Stimulated activated naive B cell treated with anti-CD40 and anti-IgM and Interleukin-4, amounts not matched to agents 10 μg/mL and 1 μg/mL and 100 μg/mL, for 72 hours (primary cell): ENCODE measurements around the gene CSNK1G3.

Source experiments
- ATAC-seq, 2 donors: fragments of 150-1000 bp; cut with Tn5 transposase; replicated peaks; 2 replicates each; pipeline ENCODE4 v1.10.0; 2021; ENCODE audit warnings: moderate library complexity in 1 of 2
- DNase-seq: peaks from one replicate; pipeline ENCODE4 v3.0.0; 2021
- H3K27ac Mint-ChIP-seq: one replicate; pipeline ENCODE4 v1.8.0; 2022; ENCODE audit warnings: mild to moderate bottlenecking, mixed read lengths
- H3K27me3 Mint-ChIP-seq, 2 donors: one replicate each; pipeline ENCODE4 v1.8.0; 2022; ENCODE audit warnings: mixed read lengths in 2 of 2
- H3K36me3 Mint-ChIP-seq, 2 donors: one replicate each; pipeline ENCODE4 v1.8.0; 2022; ENCODE audit warnings: mixed read lengths in 2 of 2, mild to moderate bottlenecking in 1 of 2
- H3K4me1 Mint-ChIP-seq, 2 donors: one replicate each; pipeline ENCODE4 v1.8.0; 2022; ENCODE audit warnings: mixed read lengths in 2 of 2, mild to moderate bottlenecking in 1 of 2
- H3K4me3 Mint-ChIP-seq, 2 donors: one replicate each; pipeline ENCODE4 v1.8.0; 2022; ENCODE audit warnings: mild to moderate bottlenecking in 2 of 2, mixed read lengths in 2 of 2, moderate library complexity in 1 of 2
- H3K9me3 Mint-ChIP-seq, 2 donors: one replicate each; pipeline ENCODE4 v1.8.0; 2022; ENCODE audit warnings: mixed read lengths in 2 of 2, mild to moderate bottlenecking in 1 of 2

CSNK1G3 gene

GRCh38 chr5:123558762-123559433, 46.9 kb downstream of the CSNK1G3 start:
- DNase-seq (no peak), ATAC-seq (no peak)
- Mint-ChIP-seq H3K36me3 (peaks cover 25 to 35% of the 10 kb centered on the region in 2 donors), H3K9me3 (no peaks in the 10 kb centered on the region), H3K27me3 (no peaks in the 10 kb centered on the region), H3K27ac (no peak overlapping the region), H3K4me1 (peaks cover 24 to 59% of the 10 kb centered on the region in 2 donors), H3K4me3 (no peak overlapping the region)

- Mint-ChIP-seq H3K36me3 (peaks cover 25 to 35% of the 10 kb centered on the region in 2 donors), H3K27me3 (no peaks in the 10 kb centered on the region), H3K4me1 (peaks cover 20 to 54% of the 10 kb centered on the region in 2 donors), H3K4me3 (no peak overlapping the region), H3K9me3 (no peaks in the 10 kb centered on the region), H3K27ac (no peak overlapping the region)
- DNase-seq (no peak), ATAC-seq (no peak)
Measured at GRCh38 chr5:123559434-123559775, 47.4 kb downstream of the CSNK1G3 start.

GRCh38 chr5:123561230-123561629, 49.3 kb downstream of the CSNK1G3 start:
- peaks cover 32 to 41% of the 10 kb centered on the region in 2 donors for H3K36me3 Mint-ChIP-seq
- DNase-seq (no peak), ATAC-seq (no peak)
- peaks cover 16 to 39% of the 10 kb centered on the region in 2 donors for H3K4me1 Mint-ChIP-seq
- H3K27ac Mint-ChIP-seq: no peak overlapping the region
- H3K27me3 Mint-ChIP-seq: no peaks in the 10 kb centered on the region
- H3K4me3 Mint-ChIP-seq: no peak overlapping the region
- H3K9me3 Mint-ChIP-seq: peaks cover 0 to 2% of the 10 kb centered on the region in 2 donors

DNA sequence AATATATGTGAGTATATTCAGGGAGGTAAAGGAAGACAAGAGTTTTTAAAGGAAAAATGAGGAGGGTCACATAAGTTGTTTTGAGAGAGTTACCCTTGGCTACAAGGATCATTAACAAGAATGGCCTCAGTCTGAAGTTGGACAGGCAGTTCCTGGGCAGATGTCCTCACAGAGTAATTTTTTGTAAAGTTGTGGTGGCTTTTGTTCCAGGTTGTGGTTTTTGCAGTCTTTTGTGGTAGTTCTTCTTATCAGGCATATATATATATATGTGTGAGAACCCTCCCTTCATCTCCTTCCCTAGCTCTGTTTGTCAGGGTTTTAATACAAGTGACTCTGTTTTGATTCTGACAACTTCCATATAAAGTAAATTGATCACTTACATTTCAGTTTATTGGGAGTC, 60.0 kb downstream of the CSNK1G3 start:
- Mint-ChIP-seq H3K36me3 (peaks cover 6 to 16% of the 10 kb centered on the region in 2 donors), H3K9me3 (no peaks in the 10 kb centered on the region), H3K27ac (no peak overlapping the region), H3K27me3 (no peaks in the 10 kb centered on the region), H3K4me1 (peaks cover 14 to 30% of the 10 kb centered on the region in 2 donors), H3K4me3 (no peak overlapping the region)
- DNase-seq (no peak), ATAC-seq (no peak)

DNA sequence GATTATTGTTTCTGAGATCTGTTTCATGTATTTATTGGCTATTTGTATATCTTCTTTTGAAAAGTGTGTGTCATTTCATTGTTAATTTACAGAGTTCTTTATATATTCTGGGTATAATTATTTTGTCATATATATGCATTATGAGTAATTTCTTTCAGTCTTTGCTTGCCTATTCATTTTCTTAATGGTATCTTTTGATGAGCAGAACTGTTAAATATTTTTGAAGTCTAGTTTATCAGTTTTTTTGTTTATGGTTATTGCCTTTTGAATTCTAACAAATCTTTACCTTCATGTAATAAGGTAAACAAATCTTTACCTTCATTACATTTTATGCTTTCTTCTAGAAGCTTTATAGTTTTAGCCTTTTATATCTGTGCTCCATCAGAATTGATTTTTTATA, 66.4 kb downstream of the CSNK1G3 start:
- Mint-ChIP-seq H3K4me1 (no peaks in the 10 kb centered on the region), H3K27ac (no peak overlapping the region), H3K27me3 (no peaks in the 10 kb centered on the region), H3K9me3 (no peaks in the 10 kb centered on the region), H3K36me3 (peaks cover 12 to 18% of the 10 kb centered on the region in 2 donors), H3K4me3 (no peak overlapping the region)
- DNase-seq (no peak), ATAC-seq (no peak)

GRCh38 chr5:123579410-123579809, 67.4 kb downstream of the CSNK1G3 start:
- H3K4me3 Mint-ChIP-seq: no peak overlapping the region
- no peaks in the 10 kb centered on the region for H3K9me3 Mint-ChIP-seq
- no peak for ATAC-seq
- DNase-seq: no peak
- no peaks in the 10 kb centered on the region for H3K27me3 Mint-ChIP-seq
- peaks cover 12 to 26% of the 10 kb centered on the region in 2 donors for H3K36me3 Mint-ChIP-seq
- no peak overlapping the region for H3K27ac Mint-ChIP-seq
- no peaks in the 10 kb centered on the region for H3K4me1 Mint-ChIP-seq

GRCh38 chr5:123582550-123583285, 70.7 kb downstream of the CSNK1G3 start:
- Mint-ChIP-seq H3K4me1 (peaks cover 4 to 5% of the 10 kb centered on the region in 2 donors), H3K27me3 (no peaks in the 10 kb centered on the region), H3K36me3 (peaks cover 22 to 27% of the 10 kb centered on the region in 2 donors), H3K4me3 (no peak overlapping the region), H3K9me3 (peaks cover 0 to 2% of the 10 kb centered on the region in 2 donors), H3K27ac (no peak overlapping the region)
- DNase-seq (no peak), ATAC-seq (peak; percentile 59 to 60)

DNA sequence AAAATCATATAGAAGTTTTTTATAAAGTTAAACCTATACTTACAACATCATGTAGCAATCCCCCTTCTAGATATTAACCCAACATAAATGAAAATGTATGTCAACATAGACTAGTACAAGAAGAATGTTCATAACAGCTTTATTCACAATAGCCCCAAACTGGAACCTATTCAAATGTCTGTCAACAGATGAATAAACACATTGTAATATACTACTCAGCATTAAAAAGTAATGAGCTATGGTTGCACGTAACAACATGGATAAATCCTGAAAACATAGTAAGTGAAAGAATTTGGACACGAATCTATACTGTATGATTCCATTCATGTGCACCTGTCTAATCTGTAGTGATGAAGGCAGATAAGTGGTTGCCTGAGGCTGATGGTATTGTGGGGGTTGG, 73.9 kb downstream of the CSNK1G3 start:
- no peaks in the 10 kb centered on the region for H3K27me3 Mint-ChIP-seq
- H3K4me1 Mint-ChIP-seq: peaks cover 4 to 5% of the 10 kb centered on the region in 2 donors
- H3K9me3 Mint-ChIP-seq: peaks cover 0 to 2% of the 10 kb centered on the region in 2 donors
- H3K27ac Mint-ChIP-seq: no peak overlapping the region
- H3K4me3 Mint-ChIP-seq: no peak overlapping the region
- peaks cover 15 to 30% of the 10 kb centered on the region in 2 donors for H3K36me3 Mint-ChIP-seq
- ATAC-seq (no peak), DNase-seq (no peak)

GRCh38 chr5:123594434-123594833, 82.5 kb downstream of the CSNK1G3 start:
- Mint-ChIP-seq H3K4me3 (no peak overlapping the region), H3K36me3 (peaks cover 23 to 33% of the 10 kb centered on the region in 2 donors), H3K27me3 (no peaks in the 10 kb centered on the region), H3K4me1 (peaks cover 13 to 20% of the 10 kb centered on the region in 2 donors), H3K27ac (no peak overlapping the region), H3K9me3 (no peaks in the 10 kb centered on the region)
- no peak for ATAC-seq
- no peak for DNase-seq

DNA sequence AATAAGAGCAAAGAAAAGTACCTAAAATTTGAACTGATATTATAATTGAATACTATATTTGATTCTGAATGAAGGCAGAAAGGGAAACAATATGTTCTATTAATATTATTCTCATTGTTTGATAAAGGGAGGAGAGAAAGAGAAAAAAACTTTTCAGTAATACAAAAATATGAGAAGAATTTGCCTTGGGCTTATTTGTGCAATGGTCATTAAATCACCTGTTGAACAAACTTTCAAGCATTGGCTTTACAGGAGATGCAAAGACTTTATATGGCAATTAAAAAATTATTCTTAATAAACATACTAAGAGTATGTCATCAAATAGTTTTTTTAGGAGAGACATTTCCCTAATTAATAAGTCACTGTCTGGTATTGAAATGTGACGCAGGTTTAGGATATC, 85.0 kb downstream of the CSNK1G3 start:
- ATAC-seq (no peak), DNase-seq (no peak)
- peaks cover 22 to 30% of the 10 kb centered on the region in 2 donors for H3K36me3 Mint-ChIP-seq
- H3K4me1 Mint-ChIP-seq: peaks cover 13 to 20% of the 10 kb centered on the region in 2 donors
- no peak overlapping the region for H3K27ac Mint-ChIP-seq
- H3K4me3 Mint-ChIP-seq: no peak overlapping the region
- no peaks in the 10 kb centered on the region for H3K27me3 Mint-ChIP-seq
- no peaks in the 10 kb centered on the region for H3K9me3 Mint-ChIP-seq

DNA sequence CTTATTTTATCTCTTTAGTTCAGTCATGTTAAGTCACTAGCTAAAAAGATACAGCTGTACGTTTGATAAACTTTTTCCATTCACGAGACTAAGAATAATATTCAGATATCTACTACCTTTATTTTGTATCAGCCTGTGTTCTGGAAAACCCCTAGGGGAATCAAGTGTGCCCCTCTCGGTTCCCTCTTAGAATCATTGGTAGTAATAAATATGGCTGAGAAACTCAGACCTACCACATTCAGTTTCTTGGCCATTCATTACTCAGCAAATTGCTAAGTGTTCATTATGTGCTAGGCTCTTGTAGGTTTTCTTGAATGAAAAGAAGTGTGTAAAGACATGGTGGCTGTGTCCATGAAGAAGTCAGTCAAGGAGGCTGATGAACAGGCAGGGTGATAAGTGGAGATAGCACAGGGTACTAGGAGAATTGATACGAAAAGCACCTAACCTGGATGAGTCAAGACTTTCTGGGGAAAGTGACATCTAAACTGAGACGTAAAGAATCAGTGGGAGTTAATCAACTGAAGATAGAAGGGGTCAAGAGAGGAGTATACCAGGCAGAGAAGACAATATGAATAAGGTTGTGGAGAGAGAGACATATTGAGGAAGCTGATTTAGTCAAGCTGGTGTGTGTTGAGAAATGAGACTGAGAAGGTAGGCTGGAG, 86.2 kb downstream of the CSNK1G3 start:
- DNase-seq (no peak), ATAC-seq (peak; percentile 90 to 92)
- Mint-ChIP-seq H3K36me3 (peaks cover 23 to 32% of the 10 kb centered on the region in 2 donors), H3K9me3 (no peaks in the 10 kb centered on the region), H3K27me3 (no peaks in the 10 kb centered on the region), H3K27ac (peak overlapping the region; percentile 78), H3K4me3 (peak overlapping the region; percentile 14 to 66), H3K4me1 (peaks cover 13 to 20% of the 10 kb centered on the region in 2 donors)

DNA sequence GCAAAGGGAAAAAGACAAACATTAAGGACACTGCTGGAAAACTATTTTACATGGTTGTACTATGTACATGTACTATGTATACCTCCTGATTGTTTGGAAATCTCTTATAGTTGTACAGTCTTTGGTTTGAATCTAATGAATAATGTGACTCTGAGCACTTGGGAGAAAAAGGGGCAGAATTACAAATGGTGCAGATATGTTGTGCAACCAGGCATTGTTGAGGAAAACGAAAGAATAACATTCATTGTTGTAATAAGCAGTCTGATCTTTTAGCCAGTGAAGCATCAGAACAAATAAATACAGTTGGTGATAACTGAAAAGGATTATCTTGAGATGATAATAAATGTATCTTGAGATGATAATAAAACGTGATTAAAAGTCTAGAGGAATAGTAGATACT, 87.2 kb downstream of the CSNK1G3 start:
- H3K4me1 Mint-ChIP-seq: peaks cover 13 to 20% of the 10 kb centered on the region in 2 donors

DNA sequence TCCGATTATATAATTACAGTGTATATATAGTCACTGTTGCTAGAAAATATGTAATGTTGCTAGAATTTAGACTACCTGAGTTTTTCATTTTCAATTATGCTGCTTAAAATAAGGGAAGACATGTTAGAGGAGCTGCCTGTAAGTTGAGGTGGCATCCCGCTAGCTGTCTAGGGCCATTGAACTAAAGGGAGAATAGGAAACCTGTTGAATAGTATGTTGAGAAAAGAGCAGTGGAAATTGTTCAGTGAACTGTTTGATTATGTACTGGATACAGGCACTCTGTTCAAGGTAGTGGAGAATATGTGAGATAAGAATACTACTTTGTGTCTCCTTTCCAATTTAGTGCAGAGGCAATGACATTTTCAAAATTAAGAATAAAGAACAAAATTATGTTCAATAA, 89.6 kb downstream of the CSNK1G3 start:
- Mint-ChIP-seq H3K36me3 (peaks cover 17 to 36% of the 10 kb centered on the region in 2 donors), H3K9me3 (no peaks in the 10 kb centered on the region), H3K27me3 (no peaks in the 10 kb centered on the region), H3K4me1 (peaks cover 15 to 28% of the 10 kb centered on the region in 2 donors), H3K4me3 (no peak overlapping the region), H3K27ac (no peak overlapping the region)
- no peak for DNase-seq
- no peak for ATAC-seq

More for the DNA sequence above, 87.2 kb downstream of the CSNK1G3 start:
- Mint-ChIP-seq H3K4me3 (no peak overlapping the region), H3K27me3 (no peaks in the 10 kb centered on the region), H3K9me3 (no peaks in the 10 kb centered on the region), H3K27ac (no peak overlapping the region), H3K36me3 (peaks cover 23 to 32% of the 10 kb centered on the region in 2 donors)
- DNase-seq (no peak), ATAC-seq (no peak)

DNA sequence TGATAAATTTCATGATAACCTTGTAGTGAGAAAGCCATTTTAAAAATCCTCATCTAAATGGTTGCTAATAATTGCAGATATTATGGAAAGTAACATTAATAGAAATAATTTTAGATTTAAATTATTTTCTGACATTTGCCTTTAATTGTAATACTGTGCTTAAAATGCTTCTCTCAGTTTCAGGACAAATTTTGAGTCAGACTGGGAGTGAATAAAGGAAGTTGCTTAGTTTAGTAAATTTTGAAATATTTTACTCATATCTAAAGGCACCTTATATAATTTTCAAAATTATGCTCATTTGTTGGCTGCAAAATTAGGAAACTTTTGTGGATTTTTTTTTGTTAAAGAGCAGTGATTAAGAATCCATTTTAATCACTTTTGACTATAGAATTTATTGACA, 93.8 kb downstream of the CSNK1G3 start:
- Mint-ChIP-seq H3K4me1 (peaks cover 13 to 27% of the 10 kb centered on the region in 2 donors), H3K9me3 (no peaks in the 10 kb centered on the region), H3K27ac (no peak overlapping the region), H3K27me3 (no peaks in the 10 kb centered on the region), H3K36me3 (peaks cover 21 to 33% of the 10 kb centered on the region in 2 donors), H3K4me3 (no peak overlapping the region)
- ATAC-seq (peak; percentile 67 to 74), DNase-seq (no peak)
